DND-41 (cell line): Measurements from ENCODE around the gene CDC42BPG.

Experiments used
- ATAC-seq: fragments of 200-7000 bp; cut with Tn5 transposase; 3 replicates; pipeline ENCODE4 v1.9.1; 2021; ENCODE audit warnings: low read depth; ENCODE audit not compliant: insufficient read depth
- DNase-seq: peaks from one replicate; pipeline ENCODE4 v3.0.0-alpha.2; 2020
- H2AFZ ChIP-seq: 2 replicates; pipeline ENCODE4 v1.6.0; 2012; ENCODE audit warnings: low read depth, low read length
- H3K27ac ChIP-seq: 2 replicates; pipeline ENCODE4 v1.5.1; 2012; ENCODE audit warnings: low read length, inconsistent platforms
- H3K27me3 ChIP-seq: fragments of 200-600 bp; sonication (generic); 2 replicates; pipeline ENCODE4 v1.6.0; 2012; ENCODE audit warnings: low read length, mild to moderate bottlenecking, inconsistent platforms; ENCODE audit not compliant: insufficient read depth, poor library complexity
- H3K36me3 ChIP-seq: 2 replicates; pipeline ENCODE4 v1.5.1; 2012; ENCODE audit warnings: low read length, inconsistent platforms; ENCODE audit not compliant: insufficient read depth
- H3K4me1 ChIP-seq: 2 replicates; pipeline ENCODE4 v1.5.1; 2012; ENCODE audit warnings: mild to moderate bottlenecking, low read length; ENCODE audit not compliant: insufficient read depth
- H3K4me2 ChIP-seq: 2 replicates; pipeline ENCODE4 v1.6.0; 2012; ENCODE audit warnings: mild to moderate bottlenecking, moderate library complexity, low read length, inconsistent platforms; ENCODE audit not compliant: insufficient read depth
- H3K4me3 ChIP-seq, 2 experiments: fragments of 200-600 bp in 1 of 2; shearing (Covaris generic) in 1 of 2; 2 replicates each; pipeline ENCODE4 v1.5.1; 2012 to 2016; ENCODE audit warnings: inconsistent platforms in 2 of 2, low read length in 2 of 2, mild to moderate bottlenecking in 2 of 2, low read depth in 1 of 2, moderate library complexity in 1 of 2
- H3K79me2 ChIP-seq: 2 replicates; pipeline ENCODE4 v1.6.0; 2012; ENCODE audit warnings: low read length, inconsistent platforms; ENCODE audit not compliant: insufficient read depth
- H3K9ac ChIP-seq: 2 replicates; pipeline ENCODE4 v1.6.0; 2012; ENCODE audit warnings: low read depth, mild to moderate bottlenecking, inconsistent platforms, low read length, moderate library complexity
- H3K9me3 ChIP-seq: 2 replicates; pipeline ENCODE4 v1.5.1; 2012; ENCODE audit warnings: low read length, moderate library complexity, mild to moderate bottlenecking, inconsistent platforms; ENCODE audit not compliant: insufficient read depth, severe bottlenecking
- H4K20me1 ChIP-seq: 2 replicates; pipeline ENCODE4 v1.6.0; 2012; ENCODE audit warnings: low read length; ENCODE audit not compliant: insufficient read depth
- EZH2 ChIP-seq: IDR thresholded peaks from 3 replicates; pipeline ENCODE4 v1.6.1; 2012; ENCODE audit warnings: borderline replicate concordance, low read depth, mild to moderate bottlenecking, moderate library complexity, low read length, inconsistent platforms; ENCODE audit not compliant: severe bottlenecking
- TF ChIP-seq, protein P1 (sequence below): IDR thresholded peaks from 2 replicates; pipeline ENCODE4 v1.5.1; 2012; ENCODE audit warnings: borderline replicate concordance, low read length, moderate library complexity, mild to moderate bottlenecking; ENCODE audit not compliant: poor library complexity, severe bottlenecking; ENCODE audit errors: extremely low read depth

The CDC42BPG gene

DNA sequence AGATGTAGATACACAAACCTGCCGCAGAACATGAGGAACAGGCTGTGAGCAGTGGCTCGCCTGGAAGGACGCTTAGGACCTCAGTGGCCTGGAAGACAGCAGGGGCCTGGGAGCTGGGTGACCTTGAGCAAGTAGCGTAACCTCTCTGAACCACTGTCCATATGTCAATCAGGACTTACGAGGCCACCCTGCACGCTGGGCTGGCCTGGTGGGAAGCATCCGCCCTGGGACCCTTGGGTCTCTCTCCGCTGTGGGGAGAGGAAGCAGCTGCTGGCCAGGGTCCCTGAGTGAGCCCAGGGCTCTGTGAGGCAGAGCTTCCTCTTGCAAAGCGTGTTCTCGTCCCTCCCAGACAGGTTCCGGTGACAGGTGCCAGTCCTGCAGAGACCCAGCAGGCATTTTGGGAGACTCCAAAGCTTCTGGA is 48.0 kb upstream of the CDC42BPG start:
- Histone ChIP-seq H3K9me3 (no peaks in the 10 kb centered on the region), H2AFZ (no peak overlapping the region)
- TF ChIP-seq, protein P1, sequence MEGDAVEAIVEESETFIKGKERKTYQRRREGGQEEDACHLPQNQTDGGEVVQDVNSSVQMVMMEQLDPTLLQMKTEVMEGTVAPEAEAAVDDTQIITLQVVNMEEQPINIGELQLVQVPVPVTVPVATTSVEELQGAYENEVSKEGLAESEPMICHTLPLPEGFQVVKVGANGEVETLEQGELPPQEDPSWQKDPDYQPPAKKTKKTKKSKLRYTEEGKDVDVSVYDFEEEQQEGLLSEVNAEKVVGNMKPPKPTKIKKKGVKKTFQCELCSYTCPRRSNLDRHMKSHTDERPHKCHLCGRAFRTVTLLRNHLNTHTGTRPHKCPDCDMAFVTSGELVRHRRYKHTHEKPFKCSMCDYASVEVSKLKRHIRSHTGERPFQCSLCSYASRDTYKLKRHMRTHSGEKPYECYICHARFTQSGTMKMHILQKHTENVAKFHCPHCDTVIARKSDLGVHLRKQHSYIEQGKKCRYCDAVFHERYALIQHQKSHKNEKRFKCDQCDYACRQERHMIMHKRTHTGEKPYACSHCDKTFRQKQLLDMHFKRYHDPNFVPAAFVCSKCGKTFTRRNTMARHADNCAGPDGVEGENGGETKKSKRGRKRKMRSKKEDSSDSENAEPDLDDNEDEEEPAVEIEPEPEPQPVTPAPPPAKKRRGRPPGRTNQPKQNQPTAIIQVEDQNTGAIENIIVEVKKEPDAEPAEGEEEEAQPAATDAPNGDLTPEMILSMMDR, result no peak
- no peak for TF ChIP-seq EZH2

DNA sequence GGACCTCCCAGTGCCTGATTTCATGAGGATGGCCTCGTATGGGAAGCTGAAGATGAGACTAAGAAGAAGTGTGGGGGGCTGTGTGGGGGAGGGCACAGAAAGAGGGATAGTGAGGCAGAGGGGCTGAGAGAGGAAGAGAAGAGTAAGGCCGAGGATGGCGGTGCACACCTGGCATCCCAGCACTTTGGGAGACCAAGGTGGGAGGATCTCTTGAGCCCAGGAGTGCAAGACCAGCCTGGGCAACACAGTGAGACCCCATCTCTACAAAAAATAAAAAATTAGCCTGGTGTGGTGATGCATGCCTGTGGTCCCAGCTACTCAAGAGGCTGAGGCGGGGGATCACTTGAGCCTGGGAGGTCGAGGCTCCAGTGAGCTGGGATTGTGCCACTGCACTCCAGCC is 47.4 kb upstream of the CDC42BPG start:
- peaks cover 14% of the 10 kb centered on the region for H3K36me3 ChIP-seq
- no peaks in the 10 kb centered on the region for H3K79me2 ChIP-seq
- no peaks in the 10 kb centered on the region for H3K9me3 ChIP-seq
- H3K27me3 ChIP-seq, result no peaks in the 10 kb centered on the region
- no peak overlapping the region for H2AFZ ChIP-seq
- no peaks in the 10 kb centered on the region for H4K20me1 ChIP-seq
- ATAC-seq (no peak), DNase-seq (no peak)
- H3K27ac ChIP-seq, result no peak overlapping the region
- H3K4me3 ChIP-seq, result no peak overlapping the region
- H3K4me1 ChIP-seq, result peaks cover 12% of the 10 kb centered on the region
- TF ChIP-seq, protein P1, result no peak
- TF ChIP-seq EZH2, result no peak
- H3K9ac ChIP-seq, result no peak overlapping the region
- H3K4me2 ChIP-seq, result no peak overlapping the region

More for the DNA sequence above, 48.0 kb upstream of the CDC42BPG start:
- Histone ChIP-seq H3K36me3 (peaks cover 18% of the 10 kb centered on the region), H4K20me1 (no peaks in the 10 kb centered on the region), H3K4me2 (no peak overlapping the region), H3K27me3 (no peaks in the 10 kb centered on the region), H3K4me3 (no peak overlapping the region), H3K9ac (no peak overlapping the region), H3K79me2 (no peaks in the 10 kb centered on the region), H3K4me1 (peaks cover 10% of the 10 kb centered on the region), H3K27ac (no peak overlapping the region)
- no peak for ATAC-seq
- DNase-seq, result no peak

DNA sequence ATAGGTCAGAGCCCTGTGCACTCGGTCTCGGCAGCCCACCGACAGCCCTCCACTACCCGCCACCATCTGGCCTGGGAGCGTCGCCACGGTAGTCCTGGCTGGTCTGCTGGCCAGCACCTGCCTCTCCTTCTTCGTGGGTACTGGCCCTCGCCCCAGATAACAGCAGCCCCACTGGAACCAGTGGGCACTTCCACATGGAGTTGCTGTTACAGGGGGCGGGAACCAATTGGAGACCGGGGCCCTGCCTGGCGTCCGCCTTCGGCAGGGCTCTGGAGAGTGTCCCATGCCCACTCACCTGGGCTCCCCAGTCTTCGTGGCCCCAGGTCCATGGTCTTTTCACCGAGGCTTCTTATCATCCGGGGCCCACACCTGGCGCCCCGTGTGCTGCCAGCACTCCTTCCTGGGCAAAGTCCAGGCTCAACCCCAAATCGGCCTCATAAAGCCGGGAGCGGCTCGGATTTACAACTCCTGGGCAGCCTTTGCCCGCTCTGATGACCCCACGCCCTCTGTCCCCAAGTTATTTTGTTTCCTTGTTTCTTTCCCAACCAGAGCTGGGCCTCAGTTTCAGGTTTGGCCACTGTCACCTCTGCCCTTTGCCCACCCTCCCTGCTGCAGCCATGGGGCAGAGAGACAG is 46.9 kb upstream of the CDC42BPG start:
- H3K4me2 ChIP-seq, result no peak overlapping the region
- no peak overlapping the region for H2AFZ ChIP-seq
- no peaks in the 10 kb centered on the region for H4K20me1 ChIP-seq
- H3K9ac ChIP-seq, result no peak overlapping the region
- H3K4me3 ChIP-seq, result no peak overlapping the region
- no peak for TF ChIP-seq EZH2
- TF ChIP-seq, protein P1, result no peak
- ATAC-seq (no peak), DNase-seq (no peak)
- H3K27ac ChIP-seq, result no peak overlapping the region
- peaks cover 12% of the 10 kb centered on the region for H3K4me1 ChIP-seq
- H3K27me3 ChIP-seq, result no peaks in the 10 kb centered on the region
- H3K36me3 ChIP-seq, result peaks cover 10% of the 10 kb centered on the region
- no peaks in the 10 kb centered on the region for H3K79me2 ChIP-seq
- H3K9me3 ChIP-seq, result no peaks in the 10 kb centered on the region
